Activated CD8-positive, alpha-beta memory T cell treated with anti-CD3 and anti-CD28 coated beads for 48 hours (primary cell): ENCODE results near the gene RNF115.
"Not testable (repeated sequence)": the region's sequence is repeated elsewhere in the genome, so short reads cannot be mapped to it uniquely, and the experiment has no call there.

Experiments used
- DNase-seq, 3 experiments: peaks; one replicate each; pipeline ENCODE4 v3.0.0-alpha.2; 2020; ENCODE audit warnings: low read depth in 2 of 3, low spot score in 2 of 3

The RNF115 gene

GRCh38 chr1:145823565-145824498 lies at the start of gene RNF115, which contains the start of gene POLR3C:
Gene RNF115, minus strand, starts transcription at chr1:145824095. Its CDS starts 222 bp downstream, at chr1:145823873.
Gene POLR3C, plus strand, starts transcription at chr1:145824200. Its CDS starts 1,577 bp downstream, at chr1:145825777.
- peak; percentile 42 to 74 (median 68) for DNase-seq

GRCh38 chr1:145871994-145872924 lies 48.4 kb upstream of the RNF115 start:
- no peak for DNase-seq

GRCh38 chr1:145868232-145868631 lies 44.3 kb upstream of the RNF115 start:
- DNase-seq = no peak

- no peak for DNase-seq
Measured at GRCh38 chr1:145863282-145864018, 39.6 kb upstream of the RNF115 start.

- peak; percentile 50 to 71 (median 64) for DNase-seq
Measured at GRCh38 chr1:145859491-145860023, 35.7 kb upstream of the RNF115 start.

- DNase-seq = peak; percentile 71 to 84 (median 72)
Measured at GRCh38 chr1:145858901-145859490, 35.1 kb upstream of the RNF115 start, which contains the start of gene PIAS3. Gene PIAS3, minus strand, starts transcription at chr1:145859081. Its CDS starts 91 bp downstream, at chr1:145858990.

GRCh38 chr1:145858238-145858900 lies 34.5 kb upstream of the RNF115 start:
- DNase-seq = peak in 1 of 3 experiments; percentile 47

- no peak for DNase-seq
Measured at GRCh38 chr1:145857170-145857569, 33.3 kb upstream of the RNF115 start.

GRCh38 chr1:145855426-145855948 lies 31.6 kb upstream of the RNF115 start:
- no peak for DNase-seq

- no peak for DNase-seq
Measured at GRCh38 chr1:145849356-145850160, 25.7 kb upstream of the RNF115 start.

- DNase-seq = no peak
Measured at GRCh38 chr1:145847827-145848226, 23.9 kb upstream of the RNF115 start.

GRCh38 chr1:145846201-145846612 lies 22.3 kb upstream of the RNF115 start:
- DNase-seq = no peak

- DNase-seq = peak; percentile 48 to 80 (median 62)
Measured at GRCh38 chr1:145845514-145846161, 21.7 kb upstream of the RNF115 start, which contains the start of gene NUDT17. Gene NUDT17, plus strand, starts transcription at chr1:145845630. Its CDS starts 11 bp downstream, at chr1:145845641.

- no peak for DNase-seq
Measured at GRCh38 chr1:145845144-145845513, 21.2 kb upstream of the RNF115 start.

- no peak for DNase-seq
Measured at GRCh38 chr1:145843031-145843430, 19.1 kb upstream of the RNF115 start.

- DNase-seq = no peak
Measured at GRCh38 chr1:145837656-145838055, 13.8 kb upstream of the RNF115 start.

GRCh38 chr1:145830810-145831209 lies 6.9 kb upstream of the RNF115 start:
- not testable (repeated sequence) for DNase-seq
